ENCODE measurements around the gene OR2F2.

OR2F2 gene

GRCh38 chr7:143902332-143902899 is 32.6 kb upstream of the OR2F2 start:
- H3K4me3 ChIP-seq (ENCODE audit: low read length) = no peak overlapping the region
- TF ChIP-seq, protein P1, sequence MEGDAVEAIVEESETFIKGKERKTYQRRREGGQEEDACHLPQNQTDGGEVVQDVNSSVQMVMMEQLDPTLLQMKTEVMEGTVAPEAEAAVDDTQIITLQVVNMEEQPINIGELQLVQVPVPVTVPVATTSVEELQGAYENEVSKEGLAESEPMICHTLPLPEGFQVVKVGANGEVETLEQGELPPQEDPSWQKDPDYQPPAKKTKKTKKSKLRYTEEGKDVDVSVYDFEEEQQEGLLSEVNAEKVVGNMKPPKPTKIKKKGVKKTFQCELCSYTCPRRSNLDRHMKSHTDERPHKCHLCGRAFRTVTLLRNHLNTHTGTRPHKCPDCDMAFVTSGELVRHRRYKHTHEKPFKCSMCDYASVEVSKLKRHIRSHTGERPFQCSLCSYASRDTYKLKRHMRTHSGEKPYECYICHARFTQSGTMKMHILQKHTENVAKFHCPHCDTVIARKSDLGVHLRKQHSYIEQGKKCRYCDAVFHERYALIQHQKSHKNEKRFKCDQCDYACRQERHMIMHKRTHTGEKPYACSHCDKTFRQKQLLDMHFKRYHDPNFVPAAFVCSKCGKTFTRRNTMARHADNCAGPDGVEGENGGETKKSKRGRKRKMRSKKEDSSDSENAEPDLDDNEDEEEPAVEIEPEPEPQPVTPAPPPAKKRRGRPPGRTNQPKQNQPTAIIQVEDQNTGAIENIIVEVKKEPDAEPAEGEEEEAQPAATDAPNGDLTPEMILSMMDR (IDR thresholded peaks at IDR 0.05; ENCODE audit: insufficient read depth, low read depth, low read length, missing control alignments) = no peak
- DNase-seq (ENCODE audit: low read depth) = no peak

DNA sequence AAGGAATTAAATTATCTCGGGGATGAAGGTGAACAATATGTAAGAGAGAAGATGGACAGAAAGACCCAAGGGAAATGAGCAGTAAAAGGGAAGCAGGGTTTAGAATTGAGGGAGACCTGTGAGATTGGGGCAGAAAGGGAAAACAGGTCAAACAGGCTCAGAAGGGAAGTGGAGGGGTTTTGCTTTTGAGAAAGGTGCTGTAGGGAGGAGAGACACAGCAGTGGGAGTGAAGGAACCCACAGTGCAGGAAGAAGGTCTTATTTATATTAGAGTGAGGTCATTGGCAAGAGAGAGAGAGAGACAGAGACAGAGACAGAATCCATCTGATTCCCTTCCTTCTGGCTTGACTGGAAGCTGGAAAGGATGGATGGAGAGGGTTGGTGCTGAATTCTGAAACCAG is 29.5 kb upstream of the OR2F2 start:
- no peak for DNase-seq (ENCODE audit: low read depth)
- TF ChIP-seq, protein P1 (IDR thresholded peaks at IDR 0.05; ENCODE audit: insufficient read depth, low read depth, low read length, missing control alignments) = no peak
- H3K4me3 ChIP-seq (ENCODE audit: low read length) = no peak overlapping the region

DNA sequence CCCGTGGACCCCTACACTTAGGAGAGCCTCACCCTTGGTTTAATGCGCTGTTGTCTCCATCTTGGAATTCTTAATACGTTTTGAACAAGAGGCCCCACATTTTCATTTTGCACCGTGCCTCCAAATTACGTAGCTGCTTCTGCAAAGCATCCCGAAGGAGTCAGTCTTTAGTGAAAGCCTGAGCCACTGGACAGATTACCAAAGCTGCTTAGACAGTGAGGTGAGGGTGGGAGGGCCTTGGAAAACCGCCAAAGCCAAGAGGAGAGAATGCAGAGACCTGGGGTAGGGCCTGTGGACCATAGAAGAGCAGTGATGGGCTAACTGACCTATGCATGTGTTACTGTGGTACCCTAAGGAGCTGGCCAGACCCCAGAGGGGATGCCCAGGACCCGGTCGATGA is 28.9 kb upstream of the OR2F2 start:
- DNase-seq (ENCODE audit: low read depth) = no peak
- TF ChIP-seq, protein P1 (IDR thresholded peaks at IDR 0.05; ENCODE audit: insufficient read depth, low read depth, low read length, missing control alignments) = no peak
- no peak overlapping the region for H3K4me3 ChIP-seq (ENCODE audit: low read length)

GRCh38 chr7:143906895-143907294 is 28.1 kb upstream of the OR2F2 start:
- no peak for DNase-seq (ENCODE audit: low read depth)
- TF ChIP-seq, protein P1 (IDR thresholded peaks at IDR 0.05; ENCODE audit: insufficient read depth, low read depth, low read length, missing control alignments) = no peak
- H3K4me3 ChIP-seq (ENCODE audit: low read length) = no peak overlapping the region

DNA sequence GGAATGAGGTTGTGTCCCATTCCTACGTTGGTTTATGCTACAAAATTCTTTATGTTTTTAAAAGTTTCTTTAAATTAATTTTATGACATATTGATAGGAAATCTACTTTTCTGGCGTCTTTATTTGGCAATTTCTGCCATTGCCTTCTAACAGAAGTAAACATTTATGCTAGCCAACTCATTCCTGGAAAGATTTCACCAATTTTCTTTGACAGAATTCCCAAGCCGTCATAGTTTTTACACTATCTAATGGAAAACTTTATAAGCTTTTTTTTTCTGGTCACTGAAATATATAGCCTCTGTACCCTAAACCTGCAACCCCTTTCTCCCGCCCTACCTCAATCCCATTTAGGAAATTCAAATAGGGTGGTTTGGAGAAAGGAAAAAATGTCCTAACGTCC is 26.9 kb upstream of the OR2F2 start:
- H3K4me3 ChIP-seq (ENCODE audit: low read length) = no peak overlapping the region
- DNase-seq (ENCODE audit: low read depth) = no peak
- TF ChIP-seq, protein P1 (IDR thresholded peaks at IDR 0.05; ENCODE audit: insufficient read depth, low read depth, low read length, missing control alignments) = no peak

DNA sequence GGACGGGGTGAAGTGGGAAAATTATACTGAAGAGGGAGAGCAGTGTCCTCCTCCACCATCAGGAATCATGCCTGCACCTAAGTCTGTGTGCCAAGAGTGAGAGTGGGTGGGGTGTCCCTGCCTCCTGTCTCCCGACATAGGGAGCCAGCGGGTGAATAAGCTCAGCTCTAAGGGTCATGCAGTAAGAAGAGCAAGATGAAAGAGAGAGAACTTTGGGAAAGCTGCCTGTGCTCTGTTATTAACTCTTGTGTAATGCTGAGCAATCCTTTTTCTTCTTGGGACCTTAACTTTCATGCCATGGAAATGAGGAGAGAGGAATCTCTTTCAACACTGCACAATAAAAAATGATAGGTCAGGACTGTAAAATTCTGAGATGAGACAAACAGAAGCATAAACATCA is 25.2 kb upstream of the OR2F2 start:
- TF ChIP-seq, protein P1 (IDR thresholded peaks at IDR 0.05; ENCODE audit: insufficient read depth, low read depth, low read length, missing control alignments) = no peak
- DNase-seq (ENCODE audit: low read depth) = no peak
- no peak overlapping the region for H3K4me3 ChIP-seq (ENCODE audit: low read length)

Data from epithelial cell of esophagus (primary cell).